HepG2 (cell line): ENCODE results near the gene MT4. TPM values are rescaled to one million over a fixed set of nuclear protein-coding genes. Genes with fewer than 3 reads are reported as not detected.

Experiments
- CSRNP2 ChIP-seq: sonication (generic); formaldehyde crosslinking; conservative IDR thresholded peaks from 2 replicates; pipeline ENCODE4 v1.8.0; 2022; ENCODE audit warnings: low read depth, missing genetic modification reagents
- EHMT2 ChIP-seq: fragments of 200-600 bp; sonication (generic); IDR thresholded peaks from 2 replicates; pipeline ENCODE4 v1.7.0; 2017; ENCODE audit warnings: antibody characterized with exemption, low read depth, low read length, borderline replicate concordance
- MBD4 ChIP-seq: IDR thresholded peaks from 2 replicates; pipeline ENCODE4 v1.6.1; 2012; ENCODE audit warnings: low read length, inconsistent platforms, borderline replicate concordance
- ONECUT2 ChIP-seq: sonication (generic); formaldehyde crosslinking; IDR thresholded peaks from 2 replicates; pipeline ENCODE4 v1.4.0; 2020; ENCODE audit warnings: missing genetic modification reagents
- PPARG ChIP-seq: conservative IDR thresholded peaks from 2 replicates; pipeline ENCODE4 v1.6.1; 2016; ENCODE audit warnings: missing biosample characterization, missing genetic modification reagents
- ZIK1 ChIP-seq: sonication (generic); formaldehyde crosslinking; IDR thresholded peaks from 2 replicates; pipeline ENCODE4 v1.5.0; 2020; ENCODE audit warnings: mild to moderate bottlenecking, low read depth, missing genetic modification reagents, borderline replicate concordance
- ZNF264 ChIP-seq: sonication (generic); formaldehyde crosslinking; IDR thresholded peaks from 2 replicates; pipeline ENCODE4 v1.4.0; 2020; ENCODE audit warnings: missing genetic modification reagents
- ZNF556 ChIP-seq: sonication (generic); formaldehyde crosslinking; IDR thresholded peaks from 2 replicates; pipeline ENCODE4 v1.4.0; 2020; ENCODE audit warnings: mild to moderate bottlenecking, missing genetic modification reagents, borderline replicate concordance
- polyA plus RNA-seq, 8 experiments: library from polyadenylated mRNA; depleted of rRNA in 3 of 8; stranded (reverse) in 7 of 8; unstranded in 1 of 8; fragments of >200 nt; fragmentation: Illumina TruSeq in 4 of 8; extraction: Trizol in 4 of 8; gene quantifications; 2 replicates each; pipeline versions ENCODE4 v1.2.1 to v1.2.3, GENCODE V29; 2011 to 2016; ENCODE audit warnings: low read depth in 4 of 8, missing spikeins in 1 of 8, mixed read lengths in 1 of 8; ENCODE audit not compliant: insufficient read depth in 1 of 8
- total RNA-seq, 5 experiments: library from RNA; depleted of rRNA; stranded (reverse); fragments of >200 nt; fragmentation: Illumina TruSeq; extraction: Trizol; gene quantifications; 2 replicates each; pipeline ENCODE4 v1.2.3, GENCODE V29; 2016; ENCODE audit warnings: low read depth in 1 of 5
- TF ChIP-seq, protein P1 (sequence below): sonication (generic); formaldehyde crosslinking; IDR thresholded peaks from 2 replicates; pipeline ENCODE4 v1.8.0; 2022; ENCODE audit warnings: mild to moderate bottlenecking, missing genetic modification reagents

MT4 gene
- total and polyA plus RNA-seq, 2 of the 13 experiments (the other 11 are each of a cell fraction or from before 2014, with no cell fraction given): not detected

DNA sequence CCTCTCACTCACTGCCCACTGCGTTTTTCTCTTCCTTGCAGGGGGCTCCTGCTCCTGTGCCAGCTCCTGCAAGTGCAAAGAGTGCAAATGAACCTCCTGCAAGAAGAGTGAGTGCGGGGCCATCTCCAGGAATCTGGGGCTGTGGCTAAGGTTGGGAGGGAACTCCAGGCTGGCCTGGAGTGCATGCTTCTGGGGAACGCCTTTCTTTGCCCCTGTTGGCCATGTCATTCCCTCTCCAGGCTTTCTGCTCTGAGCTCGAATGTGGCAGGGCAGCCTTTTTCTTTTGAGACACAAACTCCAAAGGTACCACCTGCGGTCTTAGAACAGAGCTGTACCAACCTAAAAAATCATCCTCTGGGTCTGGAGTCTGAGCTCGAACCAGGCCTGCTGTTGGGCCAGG, 53.3 kb downstream of the MT4 start (continued):
- no peak for TF ChIP-seq ZNF264 (CRISPR knock-in tag)
- TF ChIP-seq ZNF556 (CRISPR knock-in tag): no peak
- TF ChIP-seq MBD4: no peak
- no peak for TF ChIP-seq ONECUT2 (CRISPR knock-in tag)
- TF ChIP-seq, protein P1, sequence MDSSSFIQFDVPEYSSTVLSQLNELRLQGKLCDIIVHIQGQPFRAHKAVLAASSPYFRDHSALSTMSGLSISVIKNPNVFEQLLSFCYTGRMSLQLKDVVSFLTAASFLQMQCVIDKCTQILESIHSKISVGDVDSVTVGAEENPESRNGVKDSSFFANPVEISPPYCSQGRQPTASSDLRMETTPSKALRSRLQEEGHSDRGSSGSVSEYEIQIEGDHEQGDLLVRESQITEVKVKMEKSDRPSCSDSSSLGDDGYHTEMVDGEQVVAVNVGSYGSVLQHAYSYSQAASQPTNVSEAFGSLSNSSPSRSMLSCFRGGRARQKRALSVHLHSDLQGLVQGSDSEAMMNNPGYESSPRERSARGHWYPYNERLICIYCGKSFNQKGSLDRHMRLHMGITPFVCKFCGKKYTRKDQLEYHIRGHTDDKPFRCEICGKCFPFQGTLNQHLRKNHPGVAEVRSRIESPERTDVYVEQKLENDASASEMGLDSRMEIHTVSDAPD (CRISPR knock-in tag): no peak
- no peak for TF ChIP-seq EHMT2
- no peak for TF ChIP-seq PPARG (CRISPR knock-in tag)
- TF ChIP-seq ZIK1 (CRISPR knock-in tag): no peak
- TF ChIP-seq CSRNP2 (CRISPR knock-in tag): no peak

Other genes starting within 250 kb of the MT4 start
- 80.0 and 108 TPM in 2 replicates for gene AMFR, start 139.5 kb upstream of the MT4 start, total RNA-seq (2016; rRNA removed; fragmentation: Illumina TruSeq; extraction: Trizol)
- 52.9 and 65.3 TPM in 2 replicates for gene AMFR, start 139.5 kb upstream of the MT4 start, polyA plus RNA-seq (2011; rRNA removed)
- 210 and 320 TPM in 2 replicates for gene NUDT21, start 113.7 kb upstream of the MT4 start, total RNA-seq (2016; rRNA removed; fragmentation: Illumina TruSeq; extraction: Trizol)
- gene NUDT21, start 113.7 kb upstream of the MT4 start, polyA plus RNA-seq (2011; rRNA removed): 162 and 177 TPM in 2 replicates
- gene OGFOD1, start 113.5 kb upstream of the MT4 start, total RNA-seq (2016; rRNA removed; fragmentation: Illumina TruSeq; extraction: Trizol): 81.3 and 160 TPM in 2 replicates
- 31.1 and 35.2 TPM in 2 replicates for gene OGFOD1, start 113.5 kb upstream of the MT4 start, polyA plus RNA-seq (2011; rRNA removed)
- gene BBS2, start 45.0 kb upstream of the MT4 start, total RNA-seq (2016; rRNA removed; fragmentation: Illumina TruSeq; extraction: Trizol): 59.7 and 63.5 TPM in 2 replicates
- 58.2 and 68.3 TPM in 2 replicates for gene BBS2, start 45.0 kb upstream of the MT4 start, polyA plus RNA-seq (2011; rRNA removed)
- not detected in 2 replicates for gene MT3, start 24.5 kb downstream of the MT4 start, total RNA-seq (2016; rRNA removed; fragmentation: Illumina TruSeq; extraction: Trizol)
- not detected in 2 replicates for gene MT3, start 24.5 kb downstream of the MT4 start, polyA plus RNA-seq (2011; rRNA removed)
- 371 and 409 TPM in 2 replicates for gene MT2A, start 43.5 kb downstream of the MT4 start, total RNA-seq (2016; rRNA removed; fragmentation: Illumina TruSeq; extraction: Trizol)
- 115 and 135 TPM in 2 replicates for gene MT2A, start 43.5 kb downstream of the MT4 start, polyA plus RNA-seq (2011; rRNA removed)
- gene MT1E, start 60.7 kb downstream of the MT4 start, total RNA-seq (2016; rRNA removed; fragmentation: Illumina TruSeq; extraction: Trizol): 1,072 and 1,398 TPM in 2 replicates
- gene MT1E, start 60.7 kb downstream of the MT4 start, polyA plus RNA-seq (2011; rRNA removed): 65.7 and 110 TPM in 2 replicates
- 4.6 and 5.5 TPM in 2 replicates for gene MT1M, start 67.6 kb downstream of the MT4 start, total RNA-seq (2016; rRNA removed; fragmentation: Illumina TruSeq; extraction: Trizol)
- gene MT1M, start 67.6 kb downstream of the MT4 start, polyA plus RNA-seq (2011; rRNA removed): not detected in 2 replicates
- 10.4 and 14.0 TPM in 2 replicates for gene MT1A, start 73.6 kb downstream of the MT4 start, total RNA-seq (2016; rRNA removed; fragmentation: Illumina TruSeq; extraction: Trizol)
- gene MT1A, start 73.6 kb downstream of the MT4 start, polyA plus RNA-seq (2011; rRNA removed): 4.8 and 8.3 TPM in 2 replicates
- 0.89 TPM in 1 of 2 replicates, not detected in the other for gene MT1B, start 86.8 kb downstream of the MT4 start, total RNA-seq (2016; rRNA removed; fragmentation: Illumina TruSeq; extraction: Trizol)
- not detected in 2 replicates for gene MT1B, start 86.8 kb downstream of the MT4 start, polyA plus RNA-seq (2011; rRNA removed)
- gene MT1F, start 92.9 kb downstream of the MT4 start, total RNA-seq (2016; rRNA removed; fragmentation: Illumina TruSeq; extraction: Trizol): 169 and 211 TPM in 2 replicates
- gene MT1F, start 92.9 kb downstream of the MT4 start, polyA plus RNA-seq (2011; rRNA removed): 1.2 and 1.9 TPM in 2 replicates
- 377 and 511 TPM in 2 replicates for gene MT1G, start 103.0 kb downstream of the MT4 start, total RNA-seq (2016; rRNA removed; fragmentation: Illumina TruSeq; extraction: Trizol)
- 1.1 and 3.6 TPM in 2 replicates for gene MT1G, start 103.0 kb downstream of the MT4 start, polyA plus RNA-seq (2011; rRNA removed)
- gene MT1H, start 104.7 kb downstream of the MT4 start, total RNA-seq (2016; rRNA removed; fragmentation: Illumina TruSeq; extraction: Trizol): 0.60 TPM in 1 of 2 replicates, not detected in the other
- not detected in 2 replicates for gene MT1H, start 104.7 kb downstream of the MT4 start, polyA plus RNA-seq (2011; rRNA removed)
- gene MT1X, start 117.4 kb downstream of the MT4 start, total RNA-seq (2016; rRNA removed; fragmentation: Illumina TruSeq; extraction: Trizol): 288 and 327 TPM in 2 replicates
- gene MT1X, start 117.4 kb downstream of the MT4 start, polyA plus RNA-seq (2011; rRNA removed): 9.8 and 19.7 TPM in 2 replicates
- 140 and 192 TPM in 2 replicates for gene NUP93, start 165.1 kb downstream of the MT4 start, total RNA-seq (2016; rRNA removed; fragmentation: Illumina TruSeq; extraction: Trizol)
- 50.1 and 58.5 TPM in 2 replicates for gene NUP93, start 165.1 kb downstream of the MT4 start, polyA plus RNA-seq (2011; rRNA removed)